ENCODE data around the gene PAPPA2. TPM values are rescaled to one million over a fixed set of nuclear protein-coding genes. Genes with fewer than 3 reads are reported as not detected.

Gene PAPPA2
- total RNA-seq, 1 donor from 2014 or later, result 2.4 TPM

DNA sequence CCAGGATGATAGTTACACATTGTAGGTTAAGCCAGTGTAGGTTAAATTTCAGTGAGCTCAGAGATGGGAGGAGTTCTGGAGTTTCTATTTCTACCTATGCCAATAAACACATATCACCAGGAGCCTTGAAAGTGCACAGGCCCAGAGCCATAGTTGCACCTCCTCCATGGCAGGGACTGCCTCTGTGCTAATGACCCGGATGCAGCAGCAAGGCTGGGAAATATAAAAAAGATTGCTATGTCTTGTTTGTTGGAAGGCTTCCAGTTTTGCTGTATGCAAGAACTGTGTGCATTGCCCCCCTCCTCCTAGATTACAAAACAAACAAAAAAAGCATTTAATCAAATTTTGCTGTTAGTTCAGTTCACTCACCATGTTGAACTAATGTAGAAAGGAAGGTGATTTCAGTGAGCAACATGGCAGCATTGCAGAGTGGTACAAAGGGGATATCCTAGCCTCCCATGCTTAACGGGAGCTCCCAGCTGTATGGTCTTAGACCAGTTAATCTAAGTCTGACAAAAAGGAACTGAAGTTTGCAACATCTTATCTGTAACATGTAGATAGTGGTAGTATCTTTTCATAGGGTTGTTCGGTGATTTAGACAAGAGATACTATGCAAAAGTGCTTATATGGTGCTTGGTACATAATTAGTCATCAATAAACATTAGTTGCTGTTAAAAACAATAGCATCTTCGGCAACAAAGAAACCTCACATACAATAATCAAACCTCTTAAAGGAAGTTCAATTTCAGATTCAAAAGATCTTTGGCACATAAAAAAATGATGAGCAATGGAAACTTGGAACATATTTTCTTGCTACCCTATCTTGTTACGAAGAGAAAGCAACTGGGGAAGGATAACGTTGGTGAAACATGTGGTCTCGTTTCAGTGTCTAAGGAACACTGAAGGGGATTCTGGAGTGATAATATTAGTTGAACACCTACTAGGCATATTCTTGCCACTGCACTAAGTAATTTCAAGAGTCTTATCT, 392.1 kb downstream of the PAPPA2 start:
- DNase-seq (ENCODE audit: low spot score), result no peak

DNA sequence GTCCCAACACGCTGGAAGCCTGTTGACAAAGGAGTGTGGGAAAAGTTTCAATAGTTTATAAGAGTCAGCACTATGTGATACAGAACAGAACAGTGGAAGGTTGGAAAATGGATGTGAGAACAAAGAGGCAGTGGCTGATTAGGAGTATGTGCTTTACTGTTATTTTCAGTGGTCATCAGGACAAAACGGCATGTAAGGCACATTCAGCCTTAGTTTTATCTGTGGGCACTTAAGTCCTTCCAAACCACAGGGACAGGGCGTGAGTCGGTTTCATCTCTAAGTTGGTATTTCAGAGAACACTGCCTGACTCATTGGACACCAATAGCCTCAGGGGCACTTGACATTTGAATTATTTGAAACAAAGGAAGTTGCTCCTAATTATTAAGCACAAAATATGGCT, 394.7 kb downstream of the PAPPA2 start:
- no peak for DNase-seq (ENCODE audit: low spot score)

DNA sequence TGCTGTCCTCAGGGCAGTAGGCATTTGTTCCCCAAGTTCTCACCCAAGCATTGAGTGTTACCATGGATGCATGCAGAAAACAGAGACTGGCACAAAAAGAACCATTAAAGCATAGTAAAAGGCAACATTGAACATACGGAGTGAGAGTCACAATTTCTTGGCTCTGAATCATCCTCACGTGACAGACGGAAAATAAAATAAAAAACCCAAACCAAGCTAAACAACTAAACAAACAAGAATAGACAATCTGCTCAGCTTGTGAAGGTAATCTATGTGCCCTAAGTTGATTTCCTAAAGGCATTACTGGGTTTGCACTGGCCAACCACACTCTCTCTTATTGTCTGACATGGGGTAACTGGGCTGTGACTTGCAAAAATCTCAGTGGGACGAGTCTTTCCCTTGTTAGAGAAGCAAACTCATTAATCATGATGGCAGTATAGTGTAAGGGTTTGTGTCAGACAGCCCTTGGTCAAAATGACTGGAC, 395.5 kb downstream of the PAPPA2 start:
- DNase-seq (ENCODE audit: low spot score), result no peak

DNA sequence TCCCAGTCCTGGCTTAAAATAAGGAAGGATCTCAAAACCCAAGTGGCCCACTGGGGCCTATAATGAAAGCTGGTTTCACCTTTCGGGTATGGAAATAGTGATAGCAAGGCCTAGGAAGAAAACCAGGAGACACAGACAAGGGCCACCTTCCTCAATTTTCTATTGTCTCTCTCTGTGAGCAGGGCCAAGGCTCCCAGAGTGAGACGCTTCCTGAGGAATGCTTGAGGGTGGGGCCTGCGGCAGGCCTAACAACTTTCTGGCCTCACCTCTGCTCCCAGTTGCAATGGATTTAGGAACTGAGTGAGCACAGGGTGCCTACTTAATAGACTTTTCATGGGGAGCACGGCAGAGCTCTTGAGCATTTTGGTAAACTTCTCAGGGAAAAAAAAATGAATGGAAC, 400.6 kb downstream of the PAPPA2 start:
- DNase-seq (ENCODE audit: low spot score), result no peak

DNA sequence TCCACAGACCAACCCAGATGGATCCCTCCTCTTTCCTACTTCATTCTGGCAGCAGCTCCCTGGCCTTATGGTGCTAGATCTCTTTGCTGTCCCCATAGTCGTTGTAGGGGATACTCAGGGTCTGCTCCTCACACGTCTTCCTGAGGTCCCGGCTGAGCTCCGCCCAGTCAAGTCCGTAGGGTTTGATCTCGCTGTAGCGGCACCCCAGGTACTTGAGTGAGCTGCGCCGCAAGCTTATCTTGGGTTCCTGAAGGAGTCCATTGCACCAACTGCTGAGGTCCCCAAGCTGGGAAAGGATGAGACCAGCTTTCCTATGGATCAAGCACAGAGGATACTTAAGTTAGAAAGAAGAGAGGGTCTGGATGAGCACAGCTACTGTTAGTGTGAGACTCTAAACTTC, 401.2 kb downstream of the PAPPA2 start:
- no peak for DNase-seq (ENCODE audit: low spot score)

DNA sequence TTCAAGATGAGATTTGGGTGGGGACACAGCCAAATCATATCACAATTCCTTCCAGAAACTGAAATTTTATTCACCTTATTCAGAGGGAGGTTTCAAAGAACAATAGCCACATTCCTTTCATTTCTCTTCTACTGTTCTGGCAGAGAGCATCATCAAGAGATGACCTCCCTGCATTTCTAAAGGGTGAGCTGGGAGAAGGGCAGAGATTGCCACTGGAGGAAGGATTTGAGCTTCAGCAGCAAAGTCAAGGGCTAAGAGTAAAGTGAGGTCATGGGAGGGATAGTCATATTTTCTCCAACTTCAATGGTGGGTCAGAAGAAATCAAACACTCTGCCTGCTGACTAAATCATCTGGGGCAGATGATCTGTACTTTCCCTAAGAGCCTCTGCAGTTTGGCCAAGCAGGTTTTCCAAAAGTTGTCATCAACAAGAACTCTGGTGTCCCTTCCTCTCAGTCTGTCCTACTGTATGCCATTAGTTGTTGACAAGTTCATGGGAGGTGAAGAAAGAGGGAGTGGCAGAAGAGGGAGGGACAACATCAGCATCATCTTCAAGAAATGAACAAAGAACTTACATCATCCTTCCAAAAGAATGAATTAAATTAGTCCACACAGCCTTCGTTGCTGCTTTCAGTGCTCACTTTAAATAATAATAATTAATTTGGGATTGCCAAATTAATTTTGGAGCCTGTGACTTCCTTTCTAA, 403.2 kb downstream of the PAPPA2 start:
- DNase-seq (ENCODE audit: low spot score), result no peak

DNA sequence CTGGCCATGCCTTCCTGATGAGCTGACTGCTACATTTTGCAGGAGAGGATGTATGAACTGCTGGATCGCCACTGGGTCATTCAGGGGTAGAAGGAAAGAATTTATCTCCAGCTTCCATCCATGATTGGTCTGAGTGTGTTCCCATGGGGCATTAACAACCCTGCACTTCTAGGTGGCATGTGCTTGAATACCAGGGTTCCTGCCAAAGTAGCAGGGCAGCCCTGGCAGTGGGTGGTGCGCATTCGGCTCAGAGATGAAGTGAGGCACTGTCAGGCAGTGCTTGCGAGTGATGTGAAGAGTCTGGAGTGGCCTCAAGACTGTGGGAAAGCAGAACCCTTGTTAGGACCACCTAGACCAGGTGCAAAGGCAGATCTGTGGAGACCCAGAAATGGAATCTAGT, 406.6 kb downstream of the PAPPA2 start:
- no peak for DNase-seq (ENCODE audit: low spot score)

DNA sequence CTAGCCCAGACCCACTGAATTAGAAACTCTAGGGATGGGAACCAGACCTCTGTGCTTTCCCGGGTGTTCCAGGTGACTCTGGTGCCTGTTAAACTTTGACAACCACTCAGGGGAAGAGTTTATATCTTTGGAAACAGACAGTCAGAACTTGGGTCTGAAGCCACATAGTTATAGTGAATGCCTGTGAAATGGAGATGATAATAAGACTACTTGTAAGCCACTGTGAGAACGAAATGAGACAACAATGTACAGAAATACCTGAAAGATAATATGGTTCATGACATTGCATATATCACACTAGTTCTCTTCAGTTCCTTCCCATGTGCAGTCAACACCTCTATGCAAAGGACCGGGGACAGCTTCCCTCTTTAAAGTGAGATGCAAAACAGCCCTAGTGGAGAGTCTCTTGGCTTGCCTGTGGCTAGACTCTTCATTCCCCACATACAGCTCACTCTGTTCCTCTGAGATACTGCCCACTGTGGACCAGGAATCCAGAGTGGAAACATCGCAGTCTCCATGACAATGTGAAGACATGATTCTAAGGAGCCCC, 414.1 kb downstream of the PAPPA2 start:
- DNase-seq (ENCODE audit: low spot score), result no peak

DNA sequence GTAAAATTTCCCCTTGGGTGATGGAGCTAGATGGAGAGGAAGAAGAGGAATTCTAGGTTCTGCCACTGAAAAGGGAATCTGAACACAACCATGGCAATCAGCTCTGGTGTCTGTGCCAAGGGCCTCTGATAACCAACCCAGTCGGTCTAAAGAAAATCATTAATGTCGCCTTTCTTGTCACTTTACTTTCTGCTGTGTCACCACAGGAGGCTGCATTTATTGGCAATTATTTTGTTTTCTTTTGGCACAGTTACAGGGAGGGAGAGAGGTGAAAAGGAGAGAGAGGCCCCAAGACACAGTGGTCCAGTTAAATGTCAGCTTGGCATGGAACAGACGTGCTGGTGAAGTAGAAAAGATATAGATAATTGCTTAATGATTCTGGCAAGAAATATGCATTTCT, 414.6 kb downstream of the PAPPA2 start:
- DNase-seq (ENCODE audit: low spot score), result no peak

DNA sequence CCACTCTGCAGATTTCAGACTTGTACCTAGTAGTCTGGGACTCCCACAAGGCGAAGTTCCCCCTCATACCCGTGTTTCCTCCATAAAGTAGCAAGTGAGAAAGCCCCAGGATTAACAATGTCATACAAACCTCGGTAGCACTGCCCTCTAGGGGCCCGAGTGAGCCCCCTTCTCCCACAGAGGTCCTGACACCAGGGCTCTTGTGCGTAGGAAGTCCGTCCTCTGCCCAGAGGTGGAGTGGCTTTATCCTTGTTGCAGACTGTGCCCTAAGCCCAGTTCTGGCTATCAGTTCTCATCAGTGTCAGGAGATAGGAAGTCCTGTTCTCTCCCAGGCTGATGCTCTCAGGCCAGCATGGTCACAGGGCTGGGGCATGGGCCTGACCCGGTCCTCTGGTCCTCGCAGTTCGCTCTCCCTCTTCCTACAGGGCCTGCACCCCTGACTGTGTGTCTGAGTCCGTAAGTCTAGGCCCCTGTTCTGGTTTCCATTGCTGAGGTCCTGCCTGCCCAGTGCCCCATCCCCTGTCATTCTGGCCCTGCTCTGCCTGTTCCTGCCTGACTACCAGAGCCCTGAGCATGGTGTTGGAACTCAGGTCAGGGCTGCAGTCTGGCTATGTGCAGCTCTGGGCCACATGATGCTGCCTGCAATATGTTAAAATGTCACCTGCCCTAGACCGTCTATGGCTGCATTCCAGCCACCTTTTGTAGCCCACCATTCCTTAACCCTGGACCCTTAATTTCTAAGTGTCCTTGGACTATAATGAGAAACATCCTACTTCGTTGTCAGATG, 416.0 kb downstream of the PAPPA2 start:
- DNase-seq (ENCODE audit: low spot score), result no peak

DNA sequence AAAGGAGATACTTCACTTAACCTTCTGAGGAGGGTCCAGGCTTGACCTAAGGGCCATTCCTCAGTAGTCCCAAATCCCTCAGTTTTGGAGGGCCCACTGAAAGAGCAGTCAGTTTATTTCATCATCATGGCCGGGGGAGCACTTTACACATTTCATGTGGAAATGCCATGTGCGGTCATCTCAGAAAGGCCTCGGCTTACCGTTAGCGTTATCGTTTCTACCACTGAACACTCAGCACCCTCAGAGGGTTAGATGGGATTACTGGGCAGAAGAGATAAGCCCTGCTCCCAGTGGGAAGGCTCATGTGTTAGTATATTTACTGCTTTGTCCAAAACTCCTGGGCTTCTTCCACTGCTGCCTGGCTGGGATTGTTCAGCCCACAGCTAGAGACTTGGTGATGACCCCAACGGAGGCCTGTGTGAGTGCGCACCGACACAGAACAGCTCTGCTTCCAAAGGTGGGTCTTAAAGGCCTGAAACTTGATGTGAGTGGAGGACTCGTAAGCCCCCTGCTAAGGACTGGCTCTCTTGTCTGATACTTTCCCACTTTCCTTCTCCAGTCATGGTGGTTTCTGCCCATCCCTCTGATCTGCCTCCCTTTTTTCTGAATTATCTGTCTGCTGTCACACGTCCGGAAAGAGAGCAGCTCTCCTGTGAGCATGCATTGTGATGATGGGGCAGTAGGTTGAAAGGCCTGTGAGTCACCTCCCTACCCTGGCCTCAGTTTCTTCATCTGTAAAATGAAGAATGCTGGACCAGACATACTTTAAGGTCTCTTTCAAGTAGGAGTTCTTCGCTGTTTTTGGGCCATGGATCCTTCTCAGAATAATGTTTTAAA, 417.0 kb downstream of the PAPPA2 start:
- peak; percentile 42 for DNase-seq (ENCODE audit: low spot score)

DNA sequence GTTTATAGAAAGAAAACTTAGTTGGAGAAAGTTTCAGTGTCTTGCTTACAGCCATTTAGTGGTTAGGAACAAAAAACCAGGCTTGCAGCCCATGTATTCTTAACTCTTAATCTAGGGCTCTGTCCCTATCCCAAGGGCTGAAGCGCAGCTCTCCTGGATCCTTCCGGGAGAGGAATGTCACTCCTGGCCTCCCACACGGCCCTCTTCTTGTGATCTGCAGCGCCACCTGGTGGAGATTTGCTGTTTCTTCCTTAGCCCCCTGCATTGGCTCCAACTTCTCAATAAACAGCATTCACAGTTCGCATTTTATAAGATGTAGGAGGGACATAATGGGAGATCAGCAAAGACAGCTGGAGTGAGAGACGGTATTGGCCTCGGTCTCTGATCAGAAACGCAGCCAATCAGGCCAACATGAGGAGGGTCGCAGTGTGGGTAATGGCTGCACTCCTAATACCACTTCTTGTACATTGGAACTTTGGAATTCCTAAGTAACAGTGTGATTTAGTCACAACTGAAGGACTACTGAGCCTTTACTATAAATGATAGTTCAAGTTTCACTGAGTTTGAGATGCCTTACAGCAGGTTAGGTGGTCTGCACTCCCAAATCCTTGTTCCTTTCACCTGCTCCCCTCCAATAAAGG, 418.1 kb downstream of the PAPPA2 start:
- DNase-seq (ENCODE audit: low spot score), result peak; percentile 82

DNA sequence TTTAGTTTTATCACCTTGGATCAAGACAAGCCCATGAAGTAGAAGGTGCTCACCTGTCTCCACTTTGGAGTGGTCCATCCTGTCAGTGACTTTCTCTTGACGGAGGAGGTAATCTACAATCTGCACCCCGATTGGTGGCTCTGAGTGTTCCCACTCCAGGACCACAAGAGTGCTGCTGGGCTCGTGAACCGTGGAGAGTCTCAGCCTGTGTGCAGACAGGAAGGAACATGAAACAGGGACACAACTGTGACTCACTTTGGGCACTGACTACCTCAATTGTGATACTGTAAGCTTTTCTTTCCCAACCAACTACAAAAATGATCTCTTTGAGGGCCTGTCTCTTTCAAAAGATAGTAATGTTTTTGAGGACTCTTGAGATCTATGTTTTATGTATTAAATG, 421.3 kb downstream of the PAPPA2 start:
- no peak for DNase-seq (ENCODE audit: low spot score)

DNA sequence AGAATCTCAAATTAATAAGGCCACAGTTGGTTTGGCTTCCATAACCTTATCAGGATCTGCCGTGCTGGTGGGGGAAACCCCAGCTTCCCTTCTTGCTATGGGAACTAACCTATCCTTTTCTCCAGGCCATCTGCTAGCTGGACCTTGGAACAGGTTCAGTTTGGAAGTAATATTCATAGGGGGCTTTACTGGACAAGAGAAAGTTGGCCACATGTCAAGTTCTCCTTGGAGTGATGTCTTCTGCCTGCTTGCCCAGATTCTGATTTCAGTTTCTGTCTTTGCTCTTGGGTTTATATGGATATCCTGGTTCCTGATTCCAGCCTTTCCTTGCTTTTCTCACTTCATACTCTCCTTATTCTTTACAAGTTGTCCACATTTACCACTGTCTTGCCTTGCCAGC, 421.9 kb downstream of the PAPPA2 start:
- DNase-seq (ENCODE audit: low spot score), result no peak

DNA sequence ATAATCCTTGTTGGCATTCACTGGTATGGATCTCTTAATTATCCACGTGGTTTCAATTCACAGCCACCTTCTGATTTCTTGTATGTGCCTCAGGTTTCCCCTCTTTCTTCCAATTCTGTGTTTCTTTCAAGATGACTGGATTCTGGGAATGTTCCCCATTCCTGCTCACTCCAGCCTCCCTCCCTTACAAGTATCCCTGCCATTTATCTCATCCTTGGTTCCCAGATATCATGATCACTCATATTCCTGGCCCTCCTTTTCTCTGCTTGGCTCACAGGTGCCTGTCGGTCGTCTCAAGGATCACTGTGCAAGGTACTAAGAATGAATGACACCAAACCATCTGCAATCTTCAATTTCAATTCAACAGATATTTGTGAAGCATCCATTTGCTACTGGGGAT, 422.4 kb downstream of the PAPPA2 start:
- no peak for DNase-seq (ENCODE audit: low spot score)

DNA sequence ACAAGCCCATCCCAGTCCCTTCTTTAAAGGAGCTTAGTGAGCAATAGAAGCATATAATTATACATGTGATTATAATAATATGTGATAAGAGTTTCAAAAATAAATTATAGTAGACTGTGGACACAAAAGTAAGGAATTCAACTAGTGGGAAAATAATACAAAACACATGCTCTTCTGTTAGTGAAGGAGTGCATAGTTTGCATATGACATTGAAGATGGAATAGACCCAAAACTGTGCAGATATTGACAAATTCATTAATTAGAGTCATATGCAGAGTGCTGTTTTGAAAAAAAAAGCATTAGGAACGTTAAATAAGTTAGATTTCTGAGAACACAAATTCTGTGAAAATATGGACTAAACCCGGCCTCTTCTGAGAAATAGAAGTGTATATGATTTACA, 422.8 kb downstream of the PAPPA2 start:
- no peak for DNase-seq (ENCODE audit: low spot score)

DNA sequence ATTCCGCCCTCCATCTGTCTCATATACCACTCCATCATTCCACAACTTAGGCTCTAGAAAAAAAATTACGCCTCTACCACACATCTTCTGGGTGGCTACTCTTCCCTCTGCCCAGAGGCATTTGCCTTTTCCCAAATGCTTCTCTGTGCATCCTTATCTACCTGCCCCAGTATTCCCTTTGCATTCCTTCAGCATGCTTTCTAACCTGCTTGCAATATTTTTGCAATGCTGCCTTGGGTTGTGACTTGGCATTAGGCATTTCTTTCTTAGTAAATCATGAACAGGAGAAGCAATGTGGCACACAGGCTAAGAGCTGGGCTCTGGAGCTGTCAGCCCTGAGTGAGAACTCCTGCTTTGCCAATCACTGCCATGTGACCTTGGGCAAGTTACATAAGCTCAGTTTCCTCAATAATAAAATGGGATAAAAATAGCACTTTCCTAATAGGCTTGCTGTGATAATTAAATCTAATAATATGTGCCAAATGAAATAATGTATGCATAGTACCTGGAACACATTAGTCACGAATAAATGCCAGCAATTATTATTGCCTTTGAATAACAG, 425.6 kb downstream of the PAPPA2 start:
- no peak for DNase-seq (ENCODE audit: low spot score)

DNA sequence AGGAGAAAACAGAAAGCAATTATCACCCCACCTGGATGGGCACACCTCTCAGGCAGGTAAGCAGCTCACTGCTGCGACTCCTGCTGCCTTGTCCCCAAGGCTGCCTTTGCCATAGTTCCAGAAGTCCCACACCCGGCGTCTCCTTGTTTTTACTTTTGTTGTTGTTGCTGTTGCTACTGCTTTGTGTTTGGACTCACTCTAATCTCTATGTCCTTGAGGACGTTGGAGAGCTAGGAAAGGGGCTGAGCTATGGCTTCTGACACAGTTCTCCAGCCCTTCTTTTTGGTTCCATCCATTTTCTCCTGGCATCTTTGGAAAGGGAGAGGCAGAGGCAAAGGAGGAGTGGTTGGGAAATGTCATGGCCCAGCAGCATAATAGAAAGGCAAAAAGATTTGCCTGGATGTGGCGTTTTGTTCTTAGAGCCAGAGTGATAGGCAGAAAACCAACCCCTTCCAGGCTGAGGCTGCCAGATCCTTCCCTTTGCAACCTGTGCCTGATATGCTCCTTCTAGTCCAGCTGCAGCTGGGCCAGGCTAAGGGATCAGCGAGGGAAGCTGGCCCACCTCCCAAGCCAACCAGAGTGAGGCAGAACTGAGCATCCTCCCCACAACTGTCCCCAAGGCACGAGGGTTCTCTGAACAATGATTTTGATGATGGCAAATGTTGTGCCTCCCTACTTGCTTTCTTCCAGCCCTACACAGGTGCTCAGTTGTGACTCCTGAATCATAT, 430.8 kb downstream of the PAPPA2 start:
- DNase-seq (ENCODE audit: low spot score), result no peak

DNA sequence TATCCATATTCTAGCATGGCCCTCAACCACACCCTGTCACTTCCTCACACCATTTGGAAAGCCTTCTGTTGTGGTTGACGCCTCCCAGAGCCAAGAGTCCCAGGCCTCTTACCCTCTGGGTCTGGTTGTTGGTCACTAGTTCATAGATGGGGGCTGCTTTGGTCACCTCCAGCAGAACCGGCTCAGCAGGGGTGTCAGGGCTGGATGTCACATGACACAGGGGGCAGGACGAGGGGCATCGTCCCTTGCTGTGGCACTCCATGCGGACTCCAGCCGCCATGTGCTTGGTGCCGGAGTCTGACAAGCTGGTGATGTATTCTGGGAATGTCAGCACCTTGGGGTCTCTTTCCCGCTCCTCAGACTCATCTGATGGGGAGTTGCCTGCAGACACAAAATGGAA, 431.5 kb downstream of the PAPPA2 start:
- DNase-seq (ENCODE audit: low spot score), result no peak

Data from umbilical cord (tissue), 2 donors.